ENCODE data around the gene RASA2.

- TF ChIP-seq MAX (CRISPR knock-in tag; IDR thresholded peaks at IDR 0.05) (no peak), SMARCC2 (IDR thresholded peaks at IDR 0.05; ENCODE audit: low read depth) (no peak), POU5F1 (IDR thresholded peaks at IDR 0.05; ENCODE audit: borderline replicate concordance, low read depth, low read length, partially characterized antibody) (no peak), TEAD1 (CRISPR knock-in tag; IDR thresholded peaks at IDR 0.05) (no peak)
These were observed 24.5 kb upstream of the RASA2 start for GRCh38 chr3:141462176-141462859.

All from K562 (cell line).